BJ (cell line): ENCODE measurements around the gene IGFL3. TPM values are rescaled to one million over a fixed set of nuclear protein-coding genes. Genes with fewer than 3 reads are reported as not detected.

ENCODE experiments used
- CTCF ChIA-PET: fragments of 350-600 bp; formaldehyde crosslinking; extraction: SDS; loops from one replicate; lab custom pipeline; 2021; ENCODE audit warnings: antibody characterized with exemption, inconsistent platforms; lab: Yijun Ruan, JAX
- POLR2A ChIA-PET: fragments of 300-600 bp; sonication (Branson Sonifier 250); formaldehyde crosslinking; extraction: SDS; loops from one replicate; lab custom pipeline; 2021; ENCODE audit warnings: antibody characterized with exemption; lab: Charles Lee
- DNase-seq: peaks from one replicate; pipeline ENCODE4 v3.0.0-alpha.2; 2011; ENCODE audit warnings: low read depth
- H3K27me3 ChIP-seq: 2 replicates; pipeline ENCODE4 v1.6.0; 2011; ENCODE audit warnings: low read length; ENCODE audit not compliant: control insufficient read depth, insufficient read depth
- H3K36me3 ChIP-seq: 2 replicates; pipeline ENCODE4 v1.5.1; 2011; ENCODE audit warnings: low read length; ENCODE audit not compliant: control insufficient read depth, insufficient read depth
- H3K4me3 ChIP-seq: 2 replicates; pipeline ENCODE4 v1.5.1; 2011; ENCODE audit warnings: low read depth, mild to moderate bottlenecking, control low read depth, low read length
- CTCF ChIP-seq: IDR thresholded peaks from 2 replicates; pipeline ENCODE4 v1.5.1; 2011; ENCODE audit warnings: low read depth, mild to moderate bottlenecking, control low read depth, inconsistent platforms, low read length, moderate library complexity; ENCODE audit not compliant: insufficient read depth
- polyA plus RNA-seq: library from polyadenylated mRNA; depleted of rRNA; stranded (reverse); fragments of >200 nt; gene quantifications from 2 replicates; pipeline ENCODE4 v1.2.3, GENCODE V29; 2011

The IGFL3 gene
- polyA plus RNA-seq, 1 experiment = not detected

DNA sequence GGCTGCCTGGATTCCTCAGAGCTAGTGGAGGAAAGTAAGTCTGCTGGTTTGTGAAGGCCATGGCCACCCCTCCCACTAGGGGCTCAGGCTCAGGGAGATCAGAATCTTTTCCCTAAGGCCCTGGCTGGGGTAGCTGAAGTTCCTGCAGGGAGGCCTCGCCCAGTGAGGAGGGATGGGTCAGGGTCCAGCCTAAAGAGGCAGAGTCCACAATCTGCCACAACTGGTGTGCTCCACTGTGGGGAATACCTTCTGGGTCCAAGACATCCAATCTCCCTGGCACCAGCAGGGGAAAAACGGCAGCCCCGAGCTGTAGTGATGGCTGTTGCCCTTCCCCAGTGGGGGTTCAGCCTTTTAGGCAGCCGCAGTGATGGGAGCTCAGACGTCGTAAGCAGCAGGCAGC is 23.2 kb downstream of the IGFL3 start:
- Histone ChIP-seq H3K36me3 (no peaks in the 10 kb centered on the region), H3K4me3 (no peak overlapping the region), H3K27me3 (peaks cover 7% of the 10 kb centered on the region)
- DNase-seq = no peak
- ChIA-PET CTCF (interaction anchor here (0.6 to 1.8 kb wide), 4 partner anchors 19 to 73 kb away, joined by 3 to 8 read pairs (median 3); no protein-coding TSS in a partner anchor), POLR2A (no interaction called here)
- TF ChIP-seq CTCF = no peak

DNA sequence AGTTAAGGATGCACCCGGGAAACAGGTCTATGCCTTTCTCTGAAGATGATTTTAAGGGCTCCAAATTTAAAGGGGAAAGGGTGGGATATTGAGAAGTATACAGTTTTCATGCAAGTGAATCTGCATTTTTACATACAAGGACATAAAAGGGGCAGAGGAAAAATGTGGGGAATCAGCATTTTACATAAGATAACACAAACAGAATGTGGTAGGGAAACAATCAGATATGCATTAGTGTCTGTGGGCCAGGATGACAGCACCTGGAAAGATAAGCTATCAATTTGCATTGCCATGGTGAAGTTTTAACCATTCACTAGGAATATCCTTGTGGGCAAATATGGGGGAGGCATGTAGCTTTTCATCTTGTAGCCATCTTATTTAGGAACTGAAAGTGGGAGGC is 24.1 kb downstream of the IGFL3 start:
- Histone ChIP-seq H3K4me3 (no peak overlapping the region), H3K36me3 (no peaks in the 10 kb centered on the region), H3K27me3 (peaks cover 7% of the 10 kb centered on the region)
- no peak for DNase-seq
- ChIA-PET CTCF (interaction anchor here (1.8 kb wide), 1 partner anchor 18 kb away, joined by 8 read pairs; no protein-coding TSS in a partner anchor), POLR2A (no interaction called here)
- no peak for TF ChIP-seq CTCF

GRCh38 chr19:46090444-46090843 is 34.0 kb downstream of the IGFL3 start:
- ChIA-PET CTCF (interaction anchor here (1.2 to 1.7 kb wide), 3 partner anchors 9 to 175 kb away, joined by 3 to 4 read pairs (median 3); no protein-coding TSS in a partner anchor), POLR2A (no interaction called here)
- no peak for DNase-seq
- Histone ChIP-seq H3K27me3 (peaks cover 10% of the 10 kb centered on the region), H3K36me3 (no peaks in the 10 kb centered on the region), H3K4me3 (no peak overlapping the region)
- TF ChIP-seq CTCF = no peak

- no peaks in the 10 kb centered on the region for H3K36me3 ChIP-seq
- no peak for DNase-seq
- H3K4me3 ChIP-seq = no peak overlapping the region
- POLR2A ChIA-PET = interaction anchor here (0.6 kb wide), 1 partner anchor 48 kb away, joined by 3 read pairs; no protein-coding TSS in a partner anchor
- H3K27me3 ChIP-seq = peaks cover 15% of the 10 kb centered on the region
- no peak for TF ChIP-seq CTCF
- CTCF ChIA-PET = interaction anchor here (0.7 to 2.4 kb wide), 3 partner anchors 12 to 101 kb away, joined by 4 to 14 read pairs (median 4); no protein-coding TSS in a partner anchor
These were observed 35.1 kb downstream of the IGFL3 start for GRCh38 chr19:46089432-46089831.

DNA sequence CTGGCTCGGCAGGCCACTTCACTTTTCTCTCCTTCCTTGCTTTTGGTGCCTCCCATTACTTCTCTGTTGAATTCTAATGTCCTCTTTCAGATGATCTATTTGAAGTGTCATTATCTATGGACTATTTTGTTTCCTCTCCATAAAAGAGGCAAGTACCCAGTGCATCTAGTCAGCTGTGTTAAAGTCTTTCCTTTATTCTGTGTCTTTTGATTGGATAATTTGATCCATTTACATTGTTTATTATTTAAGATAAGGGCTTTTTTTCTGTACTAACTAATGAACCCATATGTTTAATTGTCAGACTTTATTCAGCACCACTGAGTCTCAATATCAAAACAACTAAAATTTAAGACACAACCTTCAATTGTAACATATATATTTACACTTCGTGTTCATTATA is 36.4 kb downstream of the IGFL3 start:
- ChIA-PET CTCF (interaction anchor here (0.7 to 2.4 kb wide), 4 partner anchors 10 to 101 kb away, joined by 3 to 14 read pairs (median 5); no protein-coding TSS in a partner anchor), POLR2A (no interaction called here)

More for the DNA sequence above, 36.4 kb downstream of the IGFL3 start:
- no peak overlapping the region for H3K4me3 ChIP-seq
- no peak for DNase-seq
- no peaks in the 10 kb centered on the region for H3K36me3 ChIP-seq
- TF ChIP-seq CTCF = no peak
- peaks cover 19% of the 10 kb centered on the region for H3K27me3 ChIP-seq
